LHCN-M2 (cell line): ENCODE data around the gene NCKAP5. TPM values are rescaled to one million over a fixed set of nuclear protein-coding genes. Genes with fewer than 3 reads are reported as not detected.

Source experiments
- DNase-seq: peaks from one replicate; pipeline ENCODE4 v3.0.0-alpha.2; 2012; ENCODE audit warnings: low read depth
- total RNA-seq: library from RNA; depleted of rRNA; stranded (reverse); fragments of >200 nt; gene quantifications from 2 replicates; pipeline ENCODE4 v1.2.3, GENCODE V29; 2014

The NCKAP5 gene
- total RNA-seq, 1 experiment from 2014 or later, result 0.40 TPM

- DNase-seq, result no peak
These were observed 233.3 kb downstream of the NCKAP5 start for GRCh38 chr2:133334923-133335322.

DNA sequence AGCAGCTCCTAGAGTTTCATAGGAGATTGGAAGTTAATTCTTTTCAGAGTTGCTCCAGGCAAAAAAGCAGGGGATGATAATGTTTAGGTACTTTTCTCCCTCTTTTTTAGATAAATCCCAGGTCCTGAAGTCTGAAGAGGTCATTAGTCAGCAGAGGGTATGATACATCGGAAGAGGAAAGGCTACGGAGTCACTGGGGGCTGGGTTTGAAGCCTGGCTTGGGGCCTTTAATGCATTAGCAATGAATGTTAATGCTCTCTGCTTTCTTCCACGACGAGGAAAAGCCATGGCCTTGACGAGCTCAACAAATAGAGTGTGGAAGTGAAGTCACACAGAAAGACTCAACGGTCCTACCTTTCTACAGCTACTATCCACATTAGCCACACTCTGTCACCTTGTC, 235.1 kb downstream of the NCKAP5 start:
- DNase-seq, result no peak

- DNase-seq, result no peak
These were observed 236.8 kb downstream of the NCKAP5 start for GRCh38 chr2:133331436-133331835.

DNA sequence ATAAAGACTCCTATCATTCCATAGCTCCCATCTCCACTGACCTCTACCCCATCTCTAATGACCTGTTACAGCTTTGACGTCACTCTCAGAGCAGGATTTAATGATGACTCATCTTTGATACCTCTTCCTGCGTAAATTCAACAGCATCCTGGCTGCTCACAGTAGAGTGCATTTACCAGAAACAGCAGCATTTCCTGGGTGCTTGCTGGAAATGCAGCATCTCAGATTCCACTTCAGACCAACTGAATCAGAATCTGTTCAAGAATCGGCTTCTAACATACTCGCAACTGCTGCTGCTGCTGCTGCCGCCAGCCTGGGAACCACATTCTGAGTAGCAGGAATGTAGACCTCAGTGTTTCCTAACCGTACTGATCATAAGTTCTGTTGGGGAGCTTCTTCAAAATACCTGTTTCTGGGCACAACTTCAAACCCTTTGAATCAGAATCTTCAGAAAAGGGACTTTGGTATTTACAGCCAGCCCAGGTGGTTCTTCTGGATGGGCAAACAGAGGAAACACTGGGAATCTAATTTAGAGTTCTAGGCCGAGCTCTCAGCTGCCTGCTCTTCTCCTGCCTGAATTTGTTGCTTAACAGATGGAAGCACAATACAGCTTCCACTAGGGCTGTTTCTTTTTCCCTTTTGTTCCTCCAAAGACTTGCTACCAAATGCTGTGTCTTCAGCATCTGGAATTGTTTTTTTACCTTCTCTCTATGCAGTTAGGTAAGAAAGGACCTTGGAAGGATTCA, 241.4 kb downstream of the NCKAP5 start:
- DNase-seq, result peak; percentile 42

DNA sequence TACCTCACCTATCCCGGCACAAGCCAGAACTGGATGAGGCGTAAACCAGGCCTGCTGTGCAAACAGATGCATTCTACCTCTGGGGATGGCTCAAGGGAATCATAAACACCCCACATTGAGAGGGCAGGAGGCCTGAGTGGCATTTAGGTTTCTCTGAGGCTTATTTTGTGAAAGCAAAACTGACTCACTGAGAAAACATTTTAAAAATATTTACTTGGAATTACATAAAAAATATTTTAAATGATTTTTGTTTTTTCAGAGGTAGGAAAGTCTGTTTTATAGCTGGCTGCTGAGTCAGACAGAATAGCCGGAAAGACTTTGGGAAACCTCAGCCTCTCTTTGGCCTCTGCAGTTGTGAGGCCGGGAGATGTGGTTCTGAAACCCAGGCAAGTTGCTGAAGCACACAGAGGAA, 244.1 kb downstream of the NCKAP5 start:
- DNase-seq, result peak; percentile 80

GRCh38 chr2:133322909-133323308, 245.4 kb downstream of the NCKAP5 start:
- no peak for DNase-seq

DNA sequence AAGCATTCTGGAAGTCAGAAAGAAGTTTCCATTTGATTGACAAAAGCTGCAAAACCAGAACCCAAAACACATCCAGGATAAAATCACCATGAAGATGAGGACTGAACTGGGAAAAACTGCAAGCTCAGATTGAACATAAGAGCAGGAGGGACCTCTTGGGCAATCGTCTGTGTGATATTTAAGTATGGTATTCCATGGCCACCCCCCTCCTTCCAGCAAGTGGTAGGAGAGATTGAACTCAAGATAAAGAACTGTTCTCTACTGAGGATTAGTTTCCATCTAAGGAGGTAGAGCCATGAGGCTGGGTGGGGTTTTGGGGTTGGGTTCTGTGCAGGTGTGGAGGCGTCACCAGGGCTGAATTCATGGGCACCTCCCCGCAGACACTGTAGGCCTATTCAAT, 251.1 kb downstream of the NCKAP5 start:
- no peak for DNase-seq

GRCh38 chr2:133316557-133316956, 251.7 kb downstream of the NCKAP5 start:
- DNase-seq, result no peak

- no peak for DNase-seq
These were observed 253.0 kb downstream of the NCKAP5 start for GRCh38 chr2:133315280-133315679.

DNA sequence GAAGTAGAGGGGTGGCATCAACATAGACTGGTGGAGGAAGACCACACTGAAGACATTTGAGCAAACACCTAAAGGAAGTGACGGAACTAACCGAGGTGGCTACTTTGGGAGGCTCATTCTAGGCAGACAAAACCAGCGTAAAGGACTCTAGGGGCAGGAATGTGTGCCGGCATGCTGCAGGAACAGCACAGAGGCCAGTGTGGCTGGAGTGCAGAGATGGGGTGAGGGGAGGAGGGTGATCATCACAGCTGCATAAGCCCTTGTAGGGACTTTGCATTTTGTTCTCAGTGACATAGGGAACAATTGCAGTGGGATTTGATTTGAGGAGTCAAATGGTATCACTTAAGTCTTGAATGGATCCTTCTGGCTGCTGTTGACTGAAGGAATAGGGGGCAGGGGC, 253.5 kb downstream of the NCKAP5 start:
- DNase-seq, result no peak

DNA sequence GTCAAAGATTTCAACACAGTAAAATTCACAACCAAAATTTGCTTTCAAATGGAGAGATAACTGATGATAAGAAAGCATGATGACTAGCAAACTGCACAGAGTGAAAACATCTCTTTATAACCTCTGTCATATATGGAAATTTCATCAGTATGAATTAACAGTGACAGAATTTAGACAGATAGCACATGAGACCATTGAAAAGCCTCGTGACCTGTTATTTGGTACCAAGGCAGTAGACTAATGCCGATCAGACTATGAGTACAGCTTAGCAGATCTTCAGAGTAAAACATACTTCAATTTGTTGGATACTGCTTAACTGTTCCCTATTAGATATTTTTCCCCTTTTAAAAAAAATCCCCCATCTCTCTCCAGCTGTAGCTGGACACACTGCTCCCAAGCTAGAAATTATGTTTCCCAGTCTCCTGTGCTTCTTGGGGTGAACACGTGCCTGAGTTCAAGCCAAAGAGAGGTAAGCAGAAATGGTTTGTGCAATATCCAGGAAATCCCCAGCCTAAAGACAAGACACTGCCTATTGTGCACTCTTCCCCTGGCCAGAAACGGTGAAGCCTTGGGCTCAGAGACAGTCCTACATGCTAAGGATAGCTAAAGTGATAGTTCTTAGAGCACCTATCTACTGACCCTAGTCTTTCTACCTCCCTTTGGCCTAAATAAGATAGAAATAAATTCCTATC, 256.1 kb downstream of the NCKAP5 start:
- no peak for DNase-seq

DNA sequence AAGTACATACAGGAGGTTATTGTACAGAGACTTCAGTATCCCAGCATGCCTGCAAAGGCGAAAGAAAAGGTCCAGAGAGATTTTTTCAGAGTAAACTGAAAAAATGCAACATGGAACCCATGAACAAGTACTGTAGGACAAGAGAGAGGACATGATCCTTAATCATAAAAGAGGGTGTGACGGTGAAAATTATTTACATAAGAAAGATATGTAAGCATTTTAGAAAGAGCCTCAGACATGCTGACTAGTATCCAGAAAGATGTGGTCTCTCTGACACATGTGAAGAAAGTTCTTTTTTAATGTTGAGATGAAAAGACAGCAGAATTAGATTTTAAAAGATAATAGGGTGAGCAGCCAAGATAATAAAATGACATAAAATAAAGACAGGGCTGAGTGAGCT, 262.0 kb downstream of the NCKAP5 start:
- DNase-seq, result no peak

DNA sequence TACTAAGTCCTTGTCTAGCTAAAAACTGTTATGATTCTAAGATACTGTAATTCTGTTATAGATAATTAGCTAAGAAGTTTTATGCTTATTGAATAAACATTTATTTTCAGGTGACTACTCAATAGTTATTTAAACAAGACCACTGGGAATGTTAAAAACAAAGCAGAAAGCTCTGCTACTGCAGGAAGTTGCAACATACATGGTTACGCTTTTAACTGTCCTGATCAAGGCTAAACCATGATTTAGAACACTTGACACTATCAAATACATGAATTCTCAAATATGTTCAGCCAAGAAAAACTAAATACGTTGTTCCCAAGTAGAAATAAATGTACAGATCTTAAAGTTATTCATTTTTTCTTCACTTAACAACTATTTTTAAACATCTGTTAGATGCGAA, 263.9 kb downstream of the NCKAP5 start:
- no peak for DNase-seq

GRCh38 chr2:133303150-133303549, 265.1 kb downstream of the NCKAP5 start:
- peak; percentile 58 for DNase-seq

DNA sequence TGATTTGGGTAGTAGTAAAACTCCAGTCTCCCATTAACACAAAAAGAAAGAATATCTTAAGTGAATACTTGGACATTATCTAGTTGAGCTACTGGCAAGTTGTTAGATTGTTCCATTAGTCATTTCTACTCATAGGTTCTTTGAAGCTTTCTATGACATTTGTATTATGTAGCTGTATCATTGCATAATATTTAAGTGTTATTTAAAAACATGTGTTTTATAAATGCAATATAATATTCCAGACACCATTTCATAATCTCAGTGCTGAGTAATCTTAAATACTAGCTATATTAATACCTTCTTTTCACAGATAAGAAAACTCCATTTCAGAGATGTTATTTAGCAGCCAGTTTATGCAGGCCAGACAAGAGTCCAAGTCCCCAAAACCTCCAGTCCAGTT, 271.9 kb downstream of the NCKAP5 start:
- DNase-seq, result peak; percentile 25

GRCh38 chr2:133293544-133294353, 274.5 kb downstream of the NCKAP5 start:
- DNase-seq, result peak; percentile 75

- no peak for DNase-seq
These were observed 276.0 kb downstream of the NCKAP5 start for GRCh38 chr2:133292259-133292658.

DNA sequence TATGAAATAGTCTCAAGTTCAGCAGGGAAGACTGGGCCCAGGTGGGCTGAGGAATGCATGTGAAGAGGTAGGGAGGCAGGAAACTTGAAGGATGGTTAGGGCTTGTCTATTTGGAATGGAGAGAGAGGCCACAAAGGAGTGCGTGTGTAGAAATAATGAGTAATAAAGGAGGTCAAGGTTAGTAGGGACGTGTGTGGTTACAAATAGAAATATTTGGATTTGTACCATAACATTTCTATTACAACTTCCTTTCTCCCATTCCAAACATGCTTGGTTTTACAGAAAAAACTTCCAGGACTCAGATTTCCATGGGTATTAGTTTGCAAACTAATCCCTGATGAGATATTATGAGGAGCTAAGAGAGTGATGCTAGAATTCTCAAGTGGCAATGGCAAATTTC, 280.6 kb downstream of the NCKAP5 start:
- DNase-seq, result peak; percentile 82

GRCh38 chr2:133286326-133286922, 281.8 kb downstream of the NCKAP5 start:
- DNase-seq, result peak; percentile 56

GRCh38 chr2:133273031-133273430, 295.2 kb downstream of the NCKAP5 start:
- DNase-seq, result no peak

GRCh38 chr2:133271105-133271504, 297.2 kb downstream of the NCKAP5 start:
- DNase-seq, result no peak

GRCh38 chr2:133270550-133270949, 297.7 kb downstream of the NCKAP5 start:
- DNase-seq, result no peak
